Adrenal gland (tissue), 12 donors: Measurements from ENCODE around the gene PTPRO. TPM values are rescaled to one million over a fixed set of nuclear protein-coding genes. Genes with fewer than 3 reads are reported as not detected.

Source experiments
- DNase-seq, 7 donors: peaks; one replicate each; pipeline ENCODE4 v3.0.0-alpha.2; 2019 to 2020
- H3K27ac ChIP-seq, 5 donors: fragments of 200-600 bp; sonication (generic) in 4 of 5; 1 replicate in 3 of 5; 2 replicates in 2 of 5; pipeline versions ENCODE4 v1.5.1 to v1.8.0; 2016 to 2020; ENCODE audit warnings: mild to moderate bottlenecking in 1 of 5
- H3K27me3 ChIP-seq: fragments of 200-600 bp; 2 replicates; pipeline ENCODE4 v1.8.0; 2021
- H3K36me3 ChIP-seq, 2 donors: fragments of 200-600 bp; replicated peaks in 1 of 2; 1 replicate in 1 of 2; 2 replicates in 1 of 2; pipeline versions ENCODE4 v1.5.1 to v1.8.0; 2018 to 2022
- H3K4me1 ChIP-seq, 2 donors: fragments of 200-600 bp; replicated peaks in 1 of 2; 1 replicate in 1 of 2; 2 replicates in 1 of 2; pipeline versions ENCODE4 v1.5.1 to v1.8.0; 2018 to 2021
- H3K4me3 ChIP-seq, 4 donors: fragments of 200-600 bp; sonication (generic) in 3 of 4; one replicate each; pipeline ENCODE4 v1.5.1; 2016 to 2018
- H3K9me3 ChIP-seq, 3 donors: fragments of 200-600 bp; sonication (generic) in 1 of 3; replicated peaks in 1 of 3; 1 replicate in 2 of 3; 2 replicates in 1 of 3; pipeline versions ENCODE4 v1.5.1 to v1.8.0; 2016 to 2021
- CTCF ChIP-seq, 6 experiments: fragments of 450-650 bp in 4 of 6; fragments of 200-600 bp in 2 of 6; sonication (generic) in 1 of 6; IDR thresholded peaks; 1 replicate in 5 of 6; 2 replicates in 1 of 6; pipeline versions ENCODE4 v1.5.1 to v1.8.0; 2016 to 2021; ENCODE audit warnings: antibody characterized with exemption in 6 of 6, mild to moderate bottlenecking in 2 of 6, moderate library complexity in 1 of 6
- POLR2A ChIP-seq, 2 donors: fragments of 450-650 bp; IDR thresholded peaks; one replicate each; pipeline ENCODE4 v1.6.1; 2017; ENCODE audit warnings: antibody characterized with exemption in 2 of 2, mild to moderate bottlenecking in 2 of 2, moderate library complexity in 1 of 2
- WGBS, 4 donors: extraction: QIAGEN DNeasy Blood & Tissue Kit in 2 of 4; methylation state at CpG; one replicate each; pipeline versions ENCODE4 v1.1.5 to v1.1.7; 2013 to 2017; 5-methylcytosine and 5-hydroxymethylcytosine counted together
- intact Hi-C, 2 donors: fragments of 100-400 bp; cut with DNase I; formaldehyde crosslinking; loops; one replicate each; pipeline versions ENCODE4 v1.14.1 to v1.15.0; 2022 to 2023
- polyA plus RNA-seq, 3 donors: library from polyadenylated mRNA; stranded (reverse); fragments of 200-250 nt in 2 of 3; fragments of 350-450 nt in 1 of 3; fragmentation: Illumina TruSeq in 1 of 3; extraction: RNeasy Lipid Tissue Mini Kit (QIAGEN cat#74804) in 1 of 3; gene quantifications; one replicate each; pipeline ENCODE4 v1.2.3, GENCODE V29; 2013 to 2014
- total RNA-seq, 9 donors: library from RNA; depleted of rRNA in 4 of 9; stranded (reverse); fragments of >200 nt in 4 of 9; fragments of 120-200 nt in 1 of 9; fragmentation: NEBNext Ultra II Directional in 1 of 9; extraction: Animal tissue kit (Norgen Biotek cat#: 25700) in 1 of 9; gene quantifications; one replicate each; pipeline versions ENCODE4 v1.1.0 to v1.2.4, GENCODE V29; 2013 to 2023
- donor health status: healthy with polysubstance abuse.
- donor health status: Bipolar disorder and iron deficiency.
- donor health status: DM: yes; HTN: yes; CAD: no.
- donor health status: DM: no; HTN: no; CAD: no.
- donor health status: DM: no; HTN: no; CAD: no.
- donor health status: DM: yes; HTN: yes; CAD: no.

Gene PTPRO
- total and polyA plus RNA-seq, 12 donors = 0.36 to 11.5 (median 2.6) TPM

- Histone ChIP-seq H3K4me3 (no peak overlapping the region), H3K36me3 (no peaks in the 10 kb centered on the region), H3K9me3 (no peaks in the 10 kb centered on the region), H3K4me1 (peaks cover 5 to 27% of the 10 kb centered on the region in 2 donors), H3K27ac (peak overlapping the region in 1 of 5 donors; percentile 50), H3K27me3 (no peaks in the 10 kb centered on the region)
- TF ChIP-seq CTCF (IDR thresholded peaks at IDR 0.05) (no peak), POLR2A (IDR thresholded peaks at IDR 0.05) (no peak)
- 92 to 95% (median 95%) methylated on average over 4 of the region's 4 CpGs for WGBS, 4 donors
- intact Hi-C loops = no loop called here
- no peak for DNase-seq
These were observed 310.4 kb downstream of the PTPRO start for GRCh38 chr12:15632708-15633107.

GRCh38 chr12:15633201-15633600 is 310.9 kb downstream of the PTPRO start:
- H3K4me1 ChIP-seq = peaks cover 5 to 22% of the 10 kb centered on the region in 2 donors
- intact Hi-C loops = no loop called here
- H3K4me3 ChIP-seq = no peak overlapping the region
- DNase-seq = no peak
- no peaks in the 10 kb centered on the region for H3K27me3 ChIP-seq
- no peaks in the 10 kb centered on the region for H3K9me3 ChIP-seq
- no peaks in the 10 kb centered on the region for H3K36me3 ChIP-seq
- 81 to 96% (median 87%) methylated on average over 1 of the region's 1 CpG for WGBS, 4 donors
- TF ChIP-seq CTCF (IDR thresholded peaks at IDR 0.05) (no peak), POLR2A (IDR thresholded peaks at IDR 0.05) (no peak)
- H3K27ac ChIP-seq = peak overlapping the region in 1 of 5 donors; percentile 50

GRCh38 chr12:15634010-15634683 is 311.8 kb downstream of the PTPRO start:
- peaks cover 5 to 13% of the 10 kb centered on the region in 2 donors for H3K4me1 ChIP-seq
- H3K27ac ChIP-seq = peak overlapping the region in 1 of 5 donors; percentile 60
- intact Hi-C loops = no loop called here

More at GRCh38 chr12:15634010-15634683, 311.8 kb downstream of the PTPRO start:
- Histone ChIP-seq H3K27me3 (no peaks in the 10 kb centered on the region), H3K4me3 (no peak overlapping the region), H3K36me3 (no peaks in the 10 kb centered on the region), H3K9me3 (no peaks in the 10 kb centered on the region)
- TF ChIP-seq POLR2A (IDR thresholded peaks at IDR 0.05) (no peak), CTCF (IDR thresholded peaks at IDR 0.05) (no peak)
- 72 to 85% (median 79%) methylated on average over 4 of the region's 4 CpGs for WGBS, 4 donors
- DNase-seq = no peak
